Jurkat, Clone E6-1 (cell line): ENCODE measurements around the gene SLC35F2.
A peak's percentile ranks its signal among the peaks of the same experiment; 100 is the strongest.

Experiments
- DNase-seq: peaks from one replicate; pipeline ENCODE4 v3.0.0-alpha.2; 2011; ENCODE audit warnings: low read depth, low spot score
- H3K4me3 ChIP-seq: 2 replicates; pipeline ENCODE4 v1.5.1; 2011; ENCODE audit warnings: mild to moderate bottlenecking, low read length, control low read depth, moderate library complexity

SLC35F2 gene

DNA sequence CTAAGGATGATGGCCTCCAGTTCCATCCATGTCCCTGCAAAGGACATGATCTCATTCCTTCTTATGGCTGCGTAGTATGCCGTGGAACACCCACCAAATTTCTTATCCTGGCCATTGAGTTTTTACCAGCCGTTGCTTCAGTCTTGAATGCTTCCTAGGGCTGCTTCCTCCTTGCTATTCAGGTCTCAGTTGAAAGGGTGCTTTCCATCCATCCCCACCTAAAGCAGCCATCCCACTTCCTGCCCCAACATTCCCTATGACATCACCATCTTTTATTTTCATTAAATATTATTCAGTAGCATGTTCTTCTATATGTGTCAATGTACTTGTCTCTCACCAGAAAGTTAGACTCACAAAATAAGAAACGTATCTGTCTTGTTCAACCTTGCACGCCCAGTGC is 106.1 kb downstream of the SLC35F2 start:
- no peak for DNase-seq
- H3K4me3 ChIP-seq = no peak overlapping the region

DNA sequence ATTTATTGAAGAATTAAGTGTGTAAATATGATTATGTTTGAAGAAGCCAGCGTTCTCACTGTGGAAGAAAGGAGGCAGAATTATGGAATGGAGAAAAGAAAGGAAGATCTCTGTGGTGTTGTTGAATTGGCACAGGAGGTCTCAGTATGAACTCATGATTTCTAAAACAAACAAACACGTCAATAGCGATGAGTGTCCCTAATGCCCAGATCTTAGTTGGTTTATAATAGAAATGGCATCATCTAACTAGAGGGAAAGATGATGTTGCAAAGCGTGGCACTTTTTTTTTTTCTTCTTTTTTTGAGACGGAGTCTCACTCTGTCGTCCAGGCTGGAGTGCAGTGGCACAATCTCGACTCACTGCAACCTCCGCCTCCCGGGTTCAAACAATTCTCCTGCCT is 107.5 kb downstream of the SLC35F2 start:
- DNase-seq = no peak
- no peak overlapping the region for H3K4me3 ChIP-seq

DNA sequence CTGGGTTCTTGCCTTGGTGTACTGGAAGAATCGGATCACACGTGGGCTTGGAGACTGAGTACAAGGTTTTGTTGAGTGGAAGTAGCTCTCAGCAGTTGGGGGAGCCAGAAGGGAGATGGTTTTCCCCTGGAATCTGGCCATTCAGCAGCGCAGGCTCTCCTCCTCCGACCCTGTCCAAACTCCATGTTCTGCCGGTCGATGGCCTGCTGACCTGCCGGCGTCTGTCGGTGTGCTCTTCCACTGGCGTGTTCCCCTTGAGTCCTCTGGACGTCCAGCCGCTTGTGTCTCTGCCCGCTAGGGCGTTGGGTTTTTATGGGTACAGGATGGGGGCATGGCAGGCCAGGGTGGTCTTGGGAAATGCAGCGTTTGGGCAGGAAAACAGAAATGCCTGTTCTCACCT is 108.3 kb downstream of the SLC35F2 start:
- no peak overlapping the region for H3K4me3 ChIP-seq
- no peak for DNase-seq

DNA sequence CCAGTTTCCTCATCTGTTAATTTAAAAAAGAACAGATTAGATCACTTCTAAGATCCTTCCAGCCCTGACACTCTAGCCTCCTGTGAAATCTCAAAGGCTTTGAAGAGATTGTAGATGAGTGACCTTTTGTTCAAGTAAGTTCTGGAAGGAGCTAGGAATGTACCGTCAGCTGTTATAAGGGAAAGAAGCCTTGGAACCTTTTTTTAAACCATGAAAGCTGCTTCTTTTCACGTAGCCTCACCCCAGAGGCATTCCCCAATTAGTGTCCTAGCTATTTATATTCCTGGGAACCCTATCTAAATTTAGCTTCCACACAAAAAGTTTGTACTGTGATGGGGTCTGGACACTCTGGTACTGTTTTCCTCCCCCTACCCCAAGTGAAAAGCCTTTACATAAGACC is 111.0 kb downstream of the SLC35F2 start:
- no peak for DNase-seq
- H3K4me3 ChIP-seq = no peak overlapping the region

DNA sequence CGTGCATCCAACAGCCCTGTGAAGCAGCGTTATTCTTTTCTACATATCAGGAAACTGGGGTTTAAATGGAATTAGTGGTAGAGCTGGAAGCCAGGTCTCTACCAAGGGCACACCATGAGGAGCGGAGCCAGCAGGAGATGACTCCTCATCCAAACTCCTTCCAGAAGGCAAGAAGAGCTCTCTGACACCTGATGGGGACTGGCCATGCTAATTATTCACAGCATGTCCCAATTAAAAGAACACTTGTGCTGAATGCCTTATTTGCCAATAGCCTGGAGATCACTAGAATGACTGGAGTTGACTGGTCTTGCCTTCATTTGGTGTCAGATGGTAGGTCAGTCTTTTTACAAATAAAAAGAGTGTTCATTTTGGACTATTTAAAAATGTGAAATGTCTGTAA is 113.9 kb downstream of the SLC35F2 start:
- no peak overlapping the region for H3K4me3 ChIP-seq
- DNase-seq = no peak

DNA sequence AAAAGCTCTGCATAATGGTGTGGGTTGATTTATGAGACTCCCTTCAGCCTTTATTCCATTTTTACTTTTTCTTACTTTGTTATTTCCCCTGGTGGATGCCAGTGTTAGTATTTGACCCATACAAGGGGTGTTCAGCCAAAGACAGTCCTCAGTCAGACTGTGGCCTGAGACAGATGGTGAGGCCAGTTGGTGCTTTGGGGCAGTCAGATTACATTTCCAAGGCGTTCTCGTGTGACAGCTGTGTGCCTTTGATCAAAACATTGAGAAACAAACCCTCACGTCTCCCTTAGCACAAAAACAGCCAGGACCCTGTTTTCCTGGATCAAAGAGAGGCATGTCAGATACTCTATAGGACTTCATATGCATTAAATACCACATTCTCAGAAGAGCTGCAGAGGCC is 115.4 kb downstream of the SLC35F2 start:
- no peak overlapping the region for H3K4me3 ChIP-seq
- DNase-seq = no peak

DNA sequence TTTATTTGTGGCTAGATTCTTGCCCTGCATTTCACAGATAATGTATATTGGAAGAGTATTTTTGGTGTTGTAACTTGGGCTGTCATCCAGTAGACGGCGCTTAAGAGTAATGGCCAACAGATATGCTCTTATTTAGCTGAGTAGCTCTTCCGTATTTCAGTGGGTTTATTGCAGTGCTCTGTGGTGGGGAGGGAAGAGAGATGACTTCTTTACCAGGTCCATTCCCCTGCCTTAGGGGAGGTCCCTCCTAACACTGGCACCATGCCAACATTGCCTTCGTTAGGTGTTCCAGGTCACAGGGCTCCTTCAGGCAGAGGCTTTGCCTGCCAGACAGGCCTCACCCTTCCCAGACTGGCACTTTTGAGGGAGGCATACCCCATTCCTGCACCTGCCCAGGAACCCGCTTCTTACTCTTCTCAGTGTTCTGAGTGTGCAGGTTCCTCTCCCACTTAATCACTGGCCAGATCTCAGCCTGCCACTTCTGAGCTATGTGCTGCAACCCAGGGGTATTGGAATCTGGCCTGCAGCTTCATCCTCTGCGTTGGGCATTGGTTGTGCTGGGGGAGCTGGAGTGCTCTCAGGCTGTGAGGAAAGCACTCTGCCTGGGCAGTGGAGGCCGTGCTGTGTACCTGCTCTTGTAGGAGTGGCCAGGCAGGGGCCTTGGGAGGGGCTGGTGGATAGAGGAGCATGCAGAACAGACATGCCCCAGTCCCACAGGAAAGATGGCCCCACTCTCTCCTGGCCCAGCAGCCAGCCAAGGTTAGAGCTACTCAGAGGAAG is 117.4 kb downstream of the SLC35F2 start:
- H3K4me3 ChIP-seq = no peak overlapping the region
- DNase-seq = peak; percentile 48
